Gastrocnemius medialis (tissue), 4 donors: ENCODE results near the gene UNK.

ENCODE experiments used
- CTCF ChIP-seq, 5 experiments: fragments of 450-650 bp in 3 of 5; fragments of 200-600 bp in 2 of 5; sonication (generic) in 2 of 5; IDR thresholded peaks in 4 of 5; conservative IDR thresholded peaks in 1 of 5; 1 replicate in 4 of 5; 2 replicates in 1 of 5; pipeline ENCODE4 v1.5.1; 2016 to 2019; ENCODE audit warnings: antibody characterized with exemption in 5 of 5, mild to moderate bottlenecking in 3 of 5, moderate library complexity in 3 of 5
- POLR2A ChIP-seq, 2 donors: fragments of 450-650 bp; IDR thresholded peaks; one replicate each; pipeline ENCODE4 v1.6.1; 2017; ENCODE audit warnings: antibody characterized with exemption in 2 of 2, mild to moderate bottlenecking in 2 of 2, moderate library complexity in 2 of 2

- no peak for TF ChIP-seq CTCF (IDR thresholded peaks at IDR 0.05 in 4 of 5, conservative IDR thresholded peaks at IDR 0.05 in 1 of 5)
- no peak for TF ChIP-seq POLR2A (IDR thresholded peaks at IDR 0.05)
Measured at GRCh38 chr17:75816693-75817092, 32.1 kb downstream of the UNK start.
